HG03439 (cell line): ENCODE measurements around the gene CEP72.

Source experiments
- ATAC-seq: cut with Tn5 transposase; IDR thresholded peaks from one replicate; pipeline ENCODE4 v1.9.1; 2021; ENCODE audit warnings: mild to moderate bottlenecking, moderate library complexity; ENCODE audit not compliant: unreplicated experiment

The CEP72 gene

GRCh38 chr5:652023-652515 lies 39.9 kb downstream of the CEP72 start:
- ATAC-seq = no peak

- ATAC-seq = no peak
These were observed 40.7 kb downstream of the CEP72 start for GRCh38 chr5:652773-653350.

DNA sequence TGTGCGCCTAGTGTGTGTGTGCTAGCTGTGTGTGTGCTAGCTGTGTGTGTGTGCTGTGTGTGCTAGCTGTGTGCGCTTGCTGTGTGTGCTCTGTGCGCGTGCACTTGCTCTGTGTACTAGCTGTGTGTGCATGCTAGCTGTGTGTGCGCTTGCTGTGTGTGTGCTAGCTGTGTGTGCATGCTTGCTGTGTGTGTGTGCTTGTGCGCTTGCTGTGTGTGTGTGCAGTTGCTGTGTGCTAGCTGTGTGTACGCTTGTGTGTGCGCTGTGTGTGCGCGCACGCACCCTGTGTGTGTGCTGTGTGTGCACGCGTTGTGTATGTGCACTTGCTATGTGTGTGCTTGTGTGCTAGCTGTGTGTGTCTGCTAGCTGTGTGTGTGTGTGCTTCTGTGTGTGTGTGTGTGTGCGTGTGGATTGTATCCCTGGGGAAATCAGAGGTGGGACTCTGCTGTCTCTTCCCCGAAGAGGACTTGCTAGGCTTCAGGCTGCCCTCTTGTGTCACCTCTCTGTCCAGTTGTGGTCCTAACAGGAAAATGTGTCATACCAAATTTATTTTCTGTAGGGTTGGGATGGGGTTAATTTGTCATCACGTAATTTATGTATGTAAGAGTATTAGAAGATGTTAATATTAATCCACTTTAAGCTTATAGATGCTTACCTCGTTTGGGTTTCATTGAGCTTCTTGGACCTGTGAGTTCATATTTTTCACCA lies 42.1 kb downstream of the CEP72 start:
- no peak for ATAC-seq

DNA sequence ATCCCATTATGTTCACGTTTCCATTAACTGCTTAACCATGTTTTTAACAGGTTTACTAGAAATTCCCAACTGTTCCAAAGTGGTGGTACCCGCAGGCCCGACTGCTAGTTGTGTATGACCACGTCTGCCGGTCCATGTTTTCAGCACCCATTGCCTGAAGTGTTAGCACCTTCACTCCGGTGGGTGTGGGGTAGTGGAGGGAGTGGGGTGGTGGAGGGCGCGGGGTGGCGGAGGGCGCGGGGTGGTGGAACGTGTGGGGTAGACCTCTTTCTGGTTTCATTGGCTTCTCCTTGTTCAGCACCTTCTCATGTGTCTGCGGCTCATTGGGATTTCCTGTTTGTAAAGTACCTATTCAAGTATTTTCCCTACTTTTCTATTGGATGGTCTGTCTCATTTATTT lies 43.3 kb downstream of the CEP72 start:
- ATAC-seq = no peak

DNA sequence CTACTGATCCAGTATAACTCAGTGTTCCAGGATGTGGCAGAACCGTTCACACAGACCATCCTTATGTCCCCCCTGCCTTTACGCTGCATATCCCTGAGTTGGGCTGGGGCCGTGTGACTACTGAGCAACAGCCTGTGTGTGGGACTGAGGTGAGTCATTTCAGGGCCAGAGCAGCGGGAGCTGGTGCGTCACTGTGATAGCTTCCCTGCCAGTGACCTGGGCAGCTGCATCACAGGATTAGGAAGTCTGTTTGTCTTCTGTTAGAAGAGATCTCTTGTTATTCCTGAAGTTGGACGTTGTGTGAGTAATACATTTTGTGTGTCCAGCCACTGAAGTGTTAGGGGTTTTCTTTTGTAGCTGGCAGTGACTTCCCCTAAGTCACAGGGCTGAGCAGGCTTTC lies 45.4 kb downstream of the CEP72 start:
- ATAC-seq = no peak

DNA sequence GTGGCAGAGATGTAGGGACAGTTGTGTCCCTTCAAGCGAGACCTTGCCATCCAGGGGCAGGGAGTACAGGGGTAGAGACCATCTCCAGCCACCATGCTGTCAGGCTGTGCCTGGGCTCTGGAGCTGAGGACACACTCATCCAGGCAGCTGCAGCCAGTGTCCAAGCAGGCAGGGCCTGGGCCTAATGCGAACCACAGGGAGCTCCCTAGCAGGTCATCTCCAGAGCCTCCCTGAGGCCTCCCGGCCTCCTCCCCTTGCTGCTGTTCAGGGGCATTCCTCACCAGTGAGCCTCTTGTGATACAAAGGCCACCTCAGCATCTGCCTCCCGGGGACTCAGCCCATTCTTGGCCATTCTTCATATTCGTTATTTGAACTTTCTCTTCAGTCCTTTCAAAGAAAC lies 46.0 kb downstream of the CEP72 start:
- no peak for ATAC-seq

GRCh38 chr5:659496-660263 lies 47.5 kb downstream of the CEP72 start:
- no peak for ATAC-seq

DNA sequence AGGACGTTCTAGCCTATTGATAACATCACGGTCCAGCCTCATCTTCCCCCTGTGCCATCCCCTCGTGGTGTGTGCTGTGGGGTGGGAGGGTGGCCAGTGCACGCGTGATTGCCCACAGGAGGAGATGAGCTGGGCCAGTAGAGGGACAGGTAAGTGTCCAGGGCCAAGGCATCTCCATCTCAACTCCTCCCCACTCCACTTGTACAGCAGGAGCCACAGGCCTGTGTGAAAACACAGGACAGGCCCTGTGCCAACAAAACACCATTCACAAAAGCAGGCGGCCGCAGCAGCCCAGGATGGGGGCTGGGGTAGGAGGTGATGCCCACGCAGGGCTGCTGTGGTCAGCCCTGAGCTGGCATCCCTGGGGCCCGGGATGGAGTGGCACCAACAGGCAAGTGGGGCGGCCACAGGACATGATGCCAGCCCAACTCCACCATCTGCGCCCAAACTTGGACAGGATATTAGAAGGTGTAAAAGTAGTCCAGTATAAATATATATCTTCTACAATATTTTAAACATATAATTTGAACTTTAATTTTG lies 48.4 kb downstream of the CEP72 start:
- ATAC-seq = no peak

- no peak for ATAC-seq
These were observed 50.0 kb downstream of the CEP72 start for GRCh38 chr5:661891-662750.

GRCh38 chr5:662751-663435 lies 50.8 kb downstream of the CEP72 start:
- no peak for ATAC-seq

GRCh38 chr5:663436-664342 lies 51.5 kb downstream of the CEP72 start:
- no peak for ATAC-seq

DNA sequence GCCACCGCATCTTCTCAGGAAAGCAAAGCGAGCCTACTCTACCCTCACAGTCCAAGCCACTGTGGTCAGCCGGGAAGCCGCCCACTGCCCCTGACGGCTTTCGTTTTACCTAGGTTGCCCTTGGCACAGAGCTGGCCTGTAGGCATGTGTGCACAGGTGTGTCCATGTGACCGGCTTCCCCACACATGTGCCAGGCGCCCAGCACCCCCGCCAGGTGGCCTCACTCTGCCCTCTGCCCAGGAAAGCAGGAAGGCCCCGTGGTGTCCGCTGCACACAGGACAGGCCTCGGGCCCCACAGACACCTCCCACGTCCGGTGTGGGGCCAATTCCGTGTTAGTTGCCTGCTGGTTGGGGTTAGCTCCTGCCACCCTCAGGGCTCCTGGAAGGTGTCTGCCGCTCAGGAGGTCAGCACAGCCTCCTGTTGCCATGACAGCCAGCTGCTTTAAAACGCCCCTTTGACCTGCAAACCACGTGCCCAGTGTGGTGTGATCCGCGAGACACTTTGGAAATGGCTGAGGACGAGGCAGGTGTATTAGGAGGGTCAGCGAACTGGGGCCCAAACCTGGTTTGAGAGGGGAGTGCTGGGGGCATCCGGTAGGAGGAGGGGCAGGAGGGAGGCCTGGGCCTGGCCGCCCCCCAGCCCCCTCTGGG lies 52.3 kb downstream of the CEP72 start:
- ATAC-seq = no peak

GRCh38 chr5:664994-665360 lies 52.8 kb downstream of the CEP72 start:
- no peak for ATAC-seq

GRCh38 chr5:665541-665955 lies 53.4 kb downstream of the CEP72 start:
- ATAC-seq = no peak

DNA sequence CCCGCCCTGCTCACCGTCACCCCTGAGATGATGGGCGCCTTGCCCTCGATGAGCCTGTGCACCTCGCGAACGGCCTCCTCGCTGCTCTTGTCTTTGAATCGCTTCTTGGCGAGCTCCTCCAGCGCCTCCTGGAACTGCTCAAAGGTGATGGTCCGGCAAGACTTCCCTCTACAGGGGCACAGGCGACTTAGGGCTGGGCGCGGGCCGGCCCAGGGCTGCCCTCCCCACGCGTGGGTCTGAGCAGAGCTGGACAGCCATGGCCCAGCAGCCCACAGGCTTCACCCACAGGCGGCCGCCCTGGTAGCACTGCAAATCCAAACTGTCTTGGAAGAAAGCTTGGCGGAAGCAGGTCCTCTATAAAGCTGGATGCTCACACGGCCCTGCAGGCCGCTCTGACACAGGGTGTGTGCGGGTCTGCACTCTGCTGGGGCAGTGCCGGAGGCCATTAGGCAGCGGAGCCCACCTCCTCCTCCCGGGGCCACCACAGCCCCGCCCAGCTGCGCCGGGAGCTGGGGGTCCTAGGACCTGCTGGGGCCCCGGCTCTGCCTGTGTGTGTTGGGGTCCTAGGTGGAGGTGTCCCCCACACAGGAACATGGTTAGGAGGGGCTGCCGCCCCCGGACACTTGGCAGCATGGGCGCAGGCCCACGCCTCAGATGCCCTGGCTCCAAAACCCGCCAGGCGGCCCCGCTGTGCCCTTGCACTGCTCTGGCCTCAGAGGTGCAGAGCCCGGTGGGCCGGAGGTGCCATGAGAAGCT lies 54.0 kb downstream of the CEP72 start:
- ATAC-seq = no peak

DNA sequence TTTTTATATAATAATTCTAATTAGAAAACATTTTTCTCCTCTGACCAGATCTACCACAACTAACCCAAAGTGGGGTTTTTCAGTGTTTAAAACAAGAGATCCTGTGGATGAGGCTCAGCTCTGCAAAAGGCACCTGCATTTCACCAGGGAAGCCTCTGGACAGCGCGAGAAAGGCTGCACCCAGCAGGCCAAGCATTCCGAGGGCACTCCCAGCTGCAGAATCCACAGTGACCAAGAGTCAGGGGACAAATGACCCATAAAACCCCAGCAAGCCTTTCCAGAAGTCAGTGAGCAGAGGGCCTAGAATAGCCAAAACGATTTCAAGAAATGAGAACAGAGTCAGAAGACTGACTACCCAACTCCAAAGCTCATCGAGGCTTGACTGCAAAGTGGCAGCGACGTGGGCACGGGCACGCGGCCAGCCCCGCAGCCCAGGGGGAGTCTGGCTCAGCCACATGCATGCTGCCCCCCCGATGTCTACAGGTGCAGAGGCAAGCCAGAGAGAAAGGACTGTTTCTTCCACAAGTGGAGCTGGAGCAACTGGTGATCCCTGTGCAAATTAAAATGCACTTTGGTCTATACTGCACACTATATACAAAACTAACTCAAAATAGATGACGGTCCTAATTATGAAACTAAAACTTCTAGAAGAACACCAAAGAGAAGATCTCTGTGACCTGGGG lies 54.8 kb downstream of the CEP72 start:
- ATAC-seq = no peak

DNA sequence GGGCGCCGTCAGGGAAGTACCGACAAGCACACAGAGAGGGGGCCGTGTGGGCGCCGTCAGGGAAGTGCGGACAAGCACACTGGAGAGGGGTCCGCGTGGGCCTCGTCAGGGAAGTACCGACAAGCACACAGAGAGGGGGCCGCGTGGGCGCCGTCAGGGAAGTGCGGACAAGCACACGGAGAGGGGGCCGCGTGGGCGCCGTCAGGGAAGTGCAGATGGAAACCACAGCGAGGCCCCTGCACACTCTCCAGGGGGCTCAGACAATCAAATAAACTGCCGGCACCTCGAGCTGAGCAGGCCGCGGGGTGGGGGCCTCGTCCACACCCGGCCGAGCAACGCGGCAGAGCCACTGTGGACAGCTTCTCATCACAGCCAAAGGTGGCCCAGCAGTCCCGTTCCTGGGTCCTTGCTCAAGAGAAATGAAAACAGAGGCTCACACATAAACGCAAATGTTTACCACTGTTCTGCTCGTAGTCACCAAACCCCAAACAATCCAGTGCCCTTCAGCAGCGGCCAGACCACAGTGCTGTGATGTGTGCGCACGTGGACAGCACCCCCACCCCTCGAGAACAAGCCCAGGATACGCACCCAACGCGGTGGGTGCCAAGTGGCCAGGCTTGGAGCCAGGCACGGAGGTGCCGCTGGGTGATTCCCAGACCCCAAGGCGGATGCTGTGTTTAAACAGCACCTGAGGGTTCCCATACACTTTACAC lies 56.3 kb downstream of the CEP72 start:
- no peak for ATAC-seq
